Occipital lobe (tissue), 2 donors: ENCODE data around the gene JAZF1. TPM values are rescaled to one million over a fixed set of nuclear protein-coding genes. Genes with fewer than 3 reads are reported as not detected.

Experiments
- small RNA-seq: library from RNA; depleted of rRNA; stranded (forward); fragments of <200 nt; gene quantifications from one replicate; pipeline ENCODE3, GENCODE V24; 2014
- total RNA-seq: library from RNA; depleted of rRNA; stranded (reverse); fragments of >200 nt; gene quantifications from one replicate; pipeline ENCODE4 v1.2.3, GENCODE V29; 2014

JAZF1 gene
- total RNA-seq, 1 donor from 2014 or later: 62.1 TPM

Small RNAs within 50 kb of the gene (small RNA-seq; reads per million reads assigned to genes)
- gene RNU6-979P: not detected

Other genes with a start within 250 kb of the JAZF1 start
- gene CREB5, start 231.7 kb upstream of the JAZF1 start, total RNA-seq: 8.0 TPM